Embryonic facial prominence (tissue), 1 donor: Measurements from ENCODE around the gene CINP.
"Not testable (repeated sequence)": the region's sequence is repeated elsewhere in the genome, so short reads cannot be mapped to it uniquely, and the experiment has no call there.

Experiments used
- DNase-seq: peaks from one replicate; pipeline ENCODE4 v3.0.0-alpha.2; 2016; ENCODE audit errors: extremely low spot score

Gene CINP

GRCh38 chr14:102320671-102321455 lies 41.8 kb downstream of the CINP start:
- no peak for DNase-seq

- no peak for DNase-seq
Measured at GRCh38 chr14:102320033-102320660, 42.5 kb downstream of the CINP start.

GRCh38 chr14:102319351-102320032 lies 43.2 kb downstream of the CINP start, which contains the start of gene ZNF839:
Gene ZNF839, plus strand, starts transcription at chr14:102319746. Its CDS starts 20 bp downstream, at chr14:102319766.
- peak; percentile 98 for DNase-seq

GRCh38 chr14:102318781-102319276 lies 43.9 kb downstream of the CINP start:
- no peak for DNase-seq

GRCh38 chr14:102317564-102318248 lies 45.0 kb downstream of the CINP start:
- no peak for DNase-seq

- DNase-seq: peak; percentile 86
Measured at GRCh38 chr14:102316743-102317563, 45.7 kb downstream of the CINP start.

GRCh38 chr14:102316338-102316742 lies 46.4 kb downstream of the CINP start:
- peak; percentile 62 for DNase-seq

- no peak for DNase-seq
Measured at GRCh38 chr14:102315121-102315520, 47.6 kb downstream of the CINP start.

GRCh38 chr14:102314242-102315011 lies 48.3 kb downstream of the CINP start:
- peak; percentile 71 for DNase-seq

- DNase-seq: peak; percentile 98
Measured at GRCh38 chr14:102304611-102305506, 57.8 kb downstream of the CINP start, which contains the start of gene MOK. Gene MOK, minus strand, starts transcription at chr14:102305164. Its CDS starts 196 bp downstream, at chr14:102304968.

GRCh38 chr14:102303664-102304063 lies 59.0 kb downstream of the CINP start:
- no peak for DNase-seq

GRCh38 chr14:102298303-102299070 lies 64.2 kb downstream of the CINP start:
- DNase-seq: not testable (repeated sequence)
